Measurements from ENCODE around the gene VSTM2A.

The VSTM2A gene

GRCh38 chr7:54615537-54615936 is 73.4 kb downstream of the VSTM2A start:
- in situ Hi-C loops (cut with MboI; ENCODE audit: low sequenced_read_pairs) = no loop called here
